ENCODE measurements around the gene CREB3L2.

Gene CREB3L2

GRCh38 chr7:137981668-137982067 is 20.2 kb downstream of the CREB3L2 start:
- CTCF ChIA-PET = no interaction called here
- POLR2A ChIA-PET = interaction anchor here (1.3 kb wide), 1 partner anchor 28 kb away, joined by 3 read pairs; no protein-coding TSS in a partner anchor
- no peak for TF ChIP-seq NFRKB (IDR thresholded peaks at IDR 0.05)
- TF ChIP-seq ARNT (IDR thresholded peaks at IDR 0.05) = no peak
- no peak for TF ChIP-seq PKNOX1 (IDR thresholded peaks at IDR 0.05)
- no peak for TF ChIP-seq HDGF (IDR thresholded peaks at IDR 0.05; ENCODE audit: borderline replicate concordance)
- DNase-seq (ENCODE audit: extremely low spot score) = no peak

- ChIA-PET POLR2A (no interaction called here), CTCF (no interaction called here)
- DNase-seq (ENCODE audit: extremely low spot score) = no peak
- TF ChIP-seq FOXK2 (IDR thresholded peaks at IDR 0.05) (no peak), SUZ12 (IDR thresholded peaks at IDR 0.05) (no peak), BHLHE40 (IDR thresholded peaks at IDR 0.05; ENCODE audit: borderline replicate concordance) (no peak), FOXA1 (IDR thresholded peaks at IDR 0.05) (no peak), FOXM1 (IDR thresholded peaks at IDR 0.05; ENCODE audit: borderline replicate concordance) (no peak), TARDBP (IDR thresholded peaks at IDR 0.05) (no peak), PKNOX1 (IDR thresholded peaks at IDR 0.05) (no peak), ELF4 (IDR thresholded peaks at IDR 0.05) (no peak)
Measured at GRCh38 chr7:137981175-137981574, 20.7 kb downstream of the CREB3L2 start.

- DNase-seq (ENCODE audit: extremely low spot score) = no peak
- ChIA-PET CTCF (no interaction called here), POLR2A (no interaction called here)
- no peak for TF ChIP-seq FOXA1 (IDR thresholded peaks at IDR 0.05)
- no peak for TF ChIP-seq ZNF384 (IDR thresholded peaks at IDR 0.05)
- no peak for TF ChIP-seq ARNT (IDR thresholded peaks at IDR 0.05)
- TF ChIP-seq CTBP1 (IDR thresholded peaks at IDR 0.05; ENCODE audit: borderline replicate concordance) = no peak
- TF ChIP-seq HDGF (IDR thresholded peaks at IDR 0.05; ENCODE audit: borderline replicate concordance) = no peak
- no peak for TF ChIP-seq LEF1 (IDR thresholded peaks at IDR 0.05; ENCODE audit: borderline replicate concordance)
- no peak for TF ChIP-seq BHLHE40 (IDR thresholded peaks at IDR 0.05; ENCODE audit: borderline replicate concordance)
- no peak for TF ChIP-seq SP1 (IDR thresholded peaks at IDR 0.05)
- no peak for TF ChIP-seq NFRKB (IDR thresholded peaks at IDR 0.05)
- TF ChIP-seq PKNOX1 (IDR thresholded peaks at IDR 0.05) = no peak
- TF ChIP-seq FOXK2 (IDR thresholded peaks at IDR 0.05) = no peak
- no peak for TF ChIP-seq TARDBP (IDR thresholded peaks at IDR 0.05)
- no peak for TF ChIP-seq ELF4 (IDR thresholded peaks at IDR 0.05)
- TF ChIP-seq FOXM1 (IDR thresholded peaks at IDR 0.05; ENCODE audit: borderline replicate concordance) = no peak
Measured at GRCh38 chr7:137980308-137980707, 21.6 kb downstream of the CREB3L2 start.

- ChIA-PET POLR2A (no interaction called here), CTCF (no interaction called here)
- no peak for TF ChIP-seq HDGF (IDR thresholded peaks at IDR 0.05; ENCODE audit: borderline replicate concordance)
- no peak for TF ChIP-seq ZNF384 (IDR thresholded peaks at IDR 0.05)
- no peak for DNase-seq (ENCODE audit: extremely low spot score)
Measured at GRCh38 chr7:137978464-137979237, 23.2 kb downstream of the CREB3L2 start.

- TF ChIP-seq SUZ12 (IDR thresholded peaks at IDR 0.05) = no peak
- TF ChIP-seq LEF1 (IDR thresholded peaks at IDR 0.05; ENCODE audit: borderline replicate concordance) = no peak
- TF ChIP-seq ARNT (IDR thresholded peaks at IDR 0.05) = no peak
- POLR2A ChIA-PET = no interaction called here
- CTCF ChIA-PET = no interaction called here
- DNase-seq (ENCODE audit: extremely low spot score) = no peak
Measured at GRCh38 chr7:137977173-137977572, 24.7 kb downstream of the CREB3L2 start.

GRCh38 chr7:137976696-137977095 is 25.2 kb downstream of the CREB3L2 start:
- no peak for DNase-seq (ENCODE audit: extremely low spot score)
- ChIA-PET CTCF (no interaction called here), POLR2A (no interaction called here)
- TF ChIP-seq NFRKB (IDR thresholded peaks at IDR 0.05) (no peak), SP1 (IDR thresholded peaks at IDR 0.05) (no peak), SUZ12 (IDR thresholded peaks at IDR 0.05) (no peak), FOXA1 (IDR thresholded peaks at IDR 0.05) (no peak), BHLHE40 (IDR thresholded peaks at IDR 0.05; ENCODE audit: borderline replicate concordance) (no peak), CTBP1 (IDR thresholded peaks at IDR 0.05; ENCODE audit: borderline replicate concordance) (no peak), ZNF384 (IDR thresholded peaks at IDR 0.05) (no peak), FOXM1 (IDR thresholded peaks at IDR 0.05; ENCODE audit: borderline replicate concordance) (no peak), HDGF (IDR thresholded peaks at IDR 0.05; ENCODE audit: borderline replicate concordance) (no peak), TARDBP (IDR thresholded peaks at IDR 0.05) (no peak), ARNT (IDR thresholded peaks at IDR 0.05) (no peak), L3MBTL2 (conservative IDR thresholded peaks at IDR 0.05) (no peak), FOXK2 (IDR thresholded peaks at IDR 0.05) (no peak), PKNOX1 (IDR thresholded peaks at IDR 0.05) (no peak), ELF4 (IDR thresholded peaks at IDR 0.05) (no peak), LEF1 (IDR thresholded peaks at IDR 0.05; ENCODE audit: borderline replicate concordance) (no peak)

Data from HEK293T (cell line).